NCI-H460 (cell line): Measurements from ENCODE around the gene GPC1. TPM values are rescaled to one million over a fixed set of nuclear protein-coding genes. Genes with fewer than 3 reads are reported as not detected.

Source experiments
- DNase-seq: peaks from one replicate; pipeline ENCODE4 v3.0.0-alpha.2; 2016; ENCODE audit warnings: low read depth; ENCODE audit errors: extremely low read depth
- total RNA-seq: library from RNA; depleted of rRNA; stranded (reverse); fragments of >200 nt; shearing (Covaris generic); gene quantifications from 2 replicates; pipeline ENCODE4 v1.2.3, GENCODE V29; 2014

The GPC1 gene
- total RNA-seq, 1 experiment from 2014 or later = 80.8 TPM

- DNase-seq = no peak
These were observed 28.5 kb downstream of the GPC1 start for GRCh38 chr2:240463866-240464481.

DNA sequence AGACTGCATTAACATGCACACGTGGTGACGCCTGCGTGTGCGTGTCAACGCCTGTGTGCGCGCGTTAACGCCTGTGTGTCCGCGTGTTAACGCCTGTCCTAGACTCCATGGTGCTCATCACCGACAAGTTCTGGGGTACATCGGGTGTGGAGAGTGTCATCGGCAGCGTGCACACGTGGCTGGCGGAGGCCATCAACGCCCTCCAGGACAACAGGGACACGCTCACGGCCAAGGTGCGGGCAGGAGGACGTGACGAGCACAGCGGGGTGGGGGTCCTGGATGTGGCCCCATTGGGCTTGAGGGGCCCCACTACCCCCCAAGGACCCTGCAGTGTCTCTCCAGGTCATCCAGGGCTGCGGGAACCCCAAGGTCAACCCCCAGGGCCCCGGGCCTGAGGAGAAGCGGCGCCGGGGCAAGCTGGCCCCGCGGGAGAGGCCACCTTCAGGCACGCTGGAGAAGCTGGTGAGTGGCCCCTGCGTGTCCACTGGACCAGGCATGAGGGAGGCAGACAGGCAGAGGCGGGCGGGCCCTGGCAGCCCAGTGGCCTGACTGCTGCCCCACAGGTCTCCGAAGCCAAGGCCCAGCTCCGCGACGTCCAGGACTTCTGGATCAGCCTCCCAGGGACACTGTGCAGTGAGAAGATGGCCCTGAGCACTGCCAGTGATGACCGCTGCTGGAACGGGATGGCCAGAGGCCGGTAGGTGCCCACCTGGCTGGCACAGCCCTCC lies 29.2 kb downstream of the GPC1 start:
- no peak for DNase-seq

GRCh38 chr2:240465268-240465764 lies 29.9 kb downstream of the GPC1 start:
- no peak for DNase-seq

DNA sequence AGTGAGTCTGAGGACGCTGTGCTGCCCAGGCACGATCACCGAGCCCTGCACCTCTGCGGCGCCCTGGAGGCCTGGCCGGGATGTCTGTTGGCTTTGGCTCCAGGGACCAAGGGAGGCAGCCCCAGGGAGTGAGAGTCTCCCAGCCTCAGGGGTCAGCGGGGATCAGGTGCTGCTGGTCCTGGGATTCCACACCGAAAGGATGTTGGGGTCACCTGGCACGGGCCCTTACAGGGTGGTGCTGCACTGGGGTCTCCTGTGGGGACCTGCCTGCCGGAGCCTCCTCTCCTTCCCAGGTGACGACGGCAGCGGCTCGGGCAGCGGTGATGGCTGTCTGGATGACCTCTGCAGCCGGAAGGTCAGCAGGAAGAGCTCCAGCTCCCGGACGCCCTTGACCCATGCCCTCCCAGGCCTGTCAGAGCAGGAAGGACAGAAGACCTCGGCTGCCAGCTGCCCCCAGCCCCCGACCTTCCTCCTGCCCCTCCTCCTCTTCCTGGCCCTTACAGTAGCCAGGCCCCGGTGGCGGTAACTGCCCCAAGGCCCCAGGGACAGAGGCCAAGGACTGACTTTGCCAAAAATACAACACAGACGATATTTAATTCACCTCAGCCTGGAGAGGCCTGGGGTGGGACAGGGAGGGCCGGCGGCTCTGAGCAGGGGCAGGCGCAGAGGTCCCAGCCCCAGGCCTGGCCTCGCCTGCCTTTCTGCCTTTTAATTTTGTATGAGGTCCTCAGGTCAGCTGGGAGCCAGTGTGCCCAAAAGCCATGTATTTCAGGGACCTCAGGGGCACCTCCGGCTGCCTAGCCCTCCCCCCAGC lies 30.5 kb downstream of the GPC1 start:
- DNase-seq = no peak

- DNase-seq = no peak
These were observed 31.2 kb downstream of the GPC1 start for GRCh38 chr2:240466579-240467148.

- no peak for DNase-seq
These were observed 31.7 kb downstream of the GPC1 start for GRCh38 chr2:240467149-240467642.

DNA sequence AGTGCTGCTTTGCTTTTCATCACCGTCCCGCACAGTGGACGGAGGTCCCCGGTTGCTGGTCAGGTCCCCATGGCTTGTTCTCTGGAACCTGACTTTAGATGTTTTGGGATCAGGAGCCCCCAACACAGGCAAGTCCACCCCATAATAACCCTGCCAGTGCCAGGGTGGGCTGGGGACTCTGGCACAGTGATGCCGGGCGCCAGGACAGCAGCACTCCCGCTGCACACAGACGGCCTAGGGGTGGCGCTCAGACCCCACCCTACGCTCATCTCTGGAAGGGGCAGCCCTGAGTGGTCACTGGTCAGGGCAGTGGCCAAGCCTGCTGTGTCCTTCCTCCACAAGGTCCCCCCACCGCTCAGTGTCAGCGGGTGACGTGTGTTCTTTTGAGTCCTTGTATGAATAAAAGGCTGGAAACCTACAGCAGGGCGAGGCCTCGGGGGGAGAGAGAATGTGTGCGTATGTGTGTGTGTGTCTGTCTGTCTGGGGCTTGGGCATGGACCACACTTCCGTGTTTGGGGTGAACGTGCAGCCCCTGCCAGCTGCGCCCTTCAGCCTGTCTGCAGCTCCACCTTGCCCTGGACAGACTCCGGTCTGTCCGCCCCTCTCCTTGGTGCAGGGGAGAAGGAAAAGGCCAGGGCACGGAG lies 32.3 kb downstream of the GPC1 start:
- no peak for DNase-seq

DNA sequence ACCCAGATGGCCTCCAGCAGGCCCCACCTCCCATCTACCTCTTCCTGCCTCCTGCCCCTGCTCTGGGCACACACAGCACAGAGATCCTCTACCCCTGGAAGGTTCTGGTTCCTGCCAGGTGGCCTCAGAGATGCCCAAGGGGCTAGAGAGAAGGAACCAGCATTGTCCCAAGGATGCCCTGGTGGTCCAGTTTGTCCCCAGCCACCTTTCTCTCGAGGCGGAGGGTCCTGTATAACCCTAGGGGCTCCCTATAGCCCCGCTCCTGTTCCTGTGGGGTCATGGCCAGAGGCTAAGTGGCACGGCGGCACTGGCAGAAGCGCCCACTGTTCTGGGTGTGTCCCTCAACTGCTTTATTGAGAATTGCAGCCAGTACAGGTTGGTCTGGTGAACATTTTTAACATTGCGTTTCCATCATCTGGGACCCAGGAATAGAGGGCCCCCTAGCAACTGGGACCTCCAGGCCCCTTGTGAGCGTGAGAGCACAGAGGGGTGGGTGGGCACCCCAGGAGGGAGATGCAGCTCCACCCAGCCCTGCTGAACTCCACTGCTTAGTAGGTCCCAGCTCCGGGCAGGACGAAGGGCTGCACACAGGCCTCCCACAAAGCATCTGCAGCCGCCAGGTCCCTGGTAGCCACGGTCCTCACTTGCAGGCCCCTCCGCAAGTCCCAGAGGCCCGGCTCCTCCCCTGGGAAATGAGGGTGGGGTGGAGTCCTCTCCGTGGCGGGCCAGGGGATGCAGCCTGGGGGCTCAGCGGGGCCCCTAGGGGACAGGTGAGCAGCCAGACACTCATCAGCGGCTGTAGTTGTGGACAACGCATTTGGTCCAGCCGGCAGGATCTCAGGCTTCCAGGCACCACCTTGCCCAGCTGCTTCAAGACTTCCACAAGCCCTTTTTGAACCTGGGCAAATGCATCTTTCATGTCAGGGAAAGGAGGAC lies 33.1 kb downstream of the GPC1 start:
- DNase-seq = no peak

GRCh38 chr2:240469239-240469636 lies 33.8 kb downstream of the GPC1 start:
- no peak for DNase-seq

DNA sequence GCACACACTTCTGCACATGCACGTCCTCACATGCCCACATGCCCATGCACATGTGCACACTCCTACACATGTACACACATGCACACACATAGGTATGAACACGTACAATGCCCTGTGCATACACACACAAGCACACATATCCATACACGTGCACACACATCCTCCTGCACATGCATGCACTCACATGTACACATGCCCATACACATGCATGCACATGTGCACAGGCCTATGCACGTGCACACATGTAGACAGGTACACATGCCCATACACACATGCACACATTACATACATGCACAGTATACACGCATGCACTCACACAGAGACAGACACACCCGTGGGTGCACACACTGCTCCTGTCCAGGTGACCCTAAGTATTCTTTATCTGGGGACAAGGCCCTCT lies 34.3 kb downstream of the GPC1 start:
- no peak for DNase-seq

DNA sequence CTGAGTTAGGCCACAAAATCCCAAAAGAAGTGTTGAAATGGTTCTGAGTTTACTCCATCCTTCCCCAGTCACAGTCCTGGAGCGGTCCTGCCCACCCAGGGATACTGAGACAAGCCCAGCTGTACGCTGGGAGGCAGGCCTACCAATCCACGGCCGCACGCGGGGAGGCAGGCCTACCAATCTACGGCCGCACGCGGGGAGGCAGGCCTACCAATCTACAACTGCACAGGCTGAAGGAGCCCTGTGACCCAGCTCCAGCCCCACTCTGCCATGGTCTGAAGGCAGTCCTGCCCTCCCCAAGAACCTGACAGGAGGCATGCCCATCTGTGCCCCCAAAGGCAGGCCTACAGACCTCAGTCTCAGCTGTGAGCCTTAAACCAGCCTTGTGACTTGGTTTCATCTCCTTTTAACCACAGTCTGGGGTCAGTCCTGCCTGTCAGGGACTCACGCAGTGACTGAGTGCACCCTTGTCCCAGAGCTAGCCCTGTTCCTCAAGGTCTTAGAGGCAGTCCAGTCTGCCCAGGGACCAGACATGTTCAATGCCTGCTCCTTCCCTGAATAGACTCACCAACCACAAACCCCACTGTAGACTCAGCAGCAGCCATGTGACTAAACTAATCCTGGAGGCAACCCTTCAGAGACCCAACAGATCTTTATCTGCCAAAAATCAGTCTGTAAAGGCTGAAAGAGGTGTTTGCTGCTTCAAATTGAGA lies 36.8 kb downstream of the GPC1 start:
- DNase-seq = no peak

DNA sequence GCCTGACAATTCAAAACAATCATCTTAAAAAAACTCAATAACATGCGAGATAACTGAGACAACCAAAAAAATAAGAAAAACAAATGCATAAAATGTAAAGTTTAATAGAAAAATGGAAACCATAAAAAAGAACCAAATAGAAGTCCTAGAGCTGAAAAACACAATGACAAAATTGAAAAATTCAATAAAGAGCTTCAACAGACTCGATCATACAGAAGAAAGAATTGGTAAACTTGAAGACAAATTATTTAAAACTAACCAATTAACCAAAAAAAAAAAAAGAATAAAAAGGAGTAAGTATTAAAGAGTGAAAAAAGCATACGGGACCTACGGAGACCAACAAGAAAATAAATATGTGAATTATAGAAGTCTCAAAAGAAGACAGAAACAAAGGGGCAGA lies 37.7 kb downstream of the GPC1 start:
- no peak for DNase-seq

- no peak for DNase-seq
These were observed 42.5 kb downstream of the GPC1 start for GRCh38 chr2:240477916-240478315.

GRCh38 chr2:240478346-240479110 lies 43.1 kb downstream of the GPC1 start:
- no peak for DNase-seq

DNA sequence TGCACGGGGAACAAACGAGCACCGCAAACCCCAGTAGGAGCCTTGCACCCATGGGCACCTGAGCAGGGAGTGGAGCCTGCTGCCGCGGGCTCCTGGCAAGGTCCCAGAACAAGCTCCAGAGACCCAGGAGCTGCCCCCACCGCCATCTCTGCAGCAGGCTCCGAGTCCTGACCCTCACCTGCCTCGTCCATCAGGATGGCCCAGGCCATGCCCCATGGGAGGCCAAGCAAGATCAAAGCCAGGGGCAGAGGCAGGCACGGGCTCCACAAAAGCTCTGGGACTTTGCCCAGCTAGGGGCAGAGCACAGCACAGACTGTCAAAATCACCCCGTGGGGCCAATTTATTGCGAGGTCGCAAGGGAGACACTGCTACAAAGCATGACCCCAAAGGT lies 43.6 kb downstream of the GPC1 start:
- no peak for DNase-seq

DNA sequence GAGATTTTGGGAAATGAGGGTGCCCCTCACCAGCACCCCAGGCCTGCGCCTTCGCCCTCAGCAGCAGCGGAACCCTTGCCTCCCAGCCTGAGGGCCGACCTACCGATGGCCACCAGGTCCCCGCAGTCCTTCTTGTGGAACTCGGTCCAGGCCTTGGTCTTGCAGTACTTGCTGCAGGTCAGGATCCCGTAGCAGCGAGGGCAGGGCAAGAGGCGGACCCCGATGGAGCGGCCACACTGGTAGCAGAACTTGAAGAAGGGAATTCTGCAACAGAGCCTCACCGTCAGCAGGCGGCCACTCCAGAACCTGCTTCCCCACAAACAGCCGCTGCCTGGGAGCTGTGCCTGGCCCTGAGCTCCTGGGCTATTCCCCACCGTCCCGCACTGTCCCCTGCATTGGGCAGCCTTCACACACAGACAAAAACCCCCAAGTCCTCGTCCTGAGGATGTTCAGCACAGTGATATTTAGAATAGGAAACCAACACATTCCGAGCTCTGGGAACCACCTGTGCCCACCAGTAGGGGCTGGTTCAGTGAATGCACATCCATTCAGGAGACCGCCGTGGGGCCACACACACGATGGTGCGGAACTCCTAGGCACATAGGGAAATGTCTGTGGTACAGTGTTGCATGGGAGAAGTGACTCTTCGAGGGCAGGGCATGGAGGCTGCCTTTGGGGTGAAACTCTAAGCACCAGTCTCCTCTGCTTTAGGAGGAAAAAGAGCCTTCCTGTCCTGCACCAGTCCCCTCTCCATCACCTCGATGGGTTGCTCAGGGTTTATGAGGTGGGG lies 45.6 kb downstream of the GPC1 start:
- DNase-seq = no peak

- no peak for DNase-seq
These were observed 46.3 kb downstream of the GPC1 start for GRCh38 chr2:240481720-240482119.
